ENCODE measurements around the gene PTPRM. TPM values are rescaled to one million over a fixed set of nuclear protein-coding genes. Genes with fewer than 3 reads are reported as not detected.

The PTPRM gene
- total RNA-seq, 2 donors from 2014 or later = 80.1 to 106 TPM

DNA sequence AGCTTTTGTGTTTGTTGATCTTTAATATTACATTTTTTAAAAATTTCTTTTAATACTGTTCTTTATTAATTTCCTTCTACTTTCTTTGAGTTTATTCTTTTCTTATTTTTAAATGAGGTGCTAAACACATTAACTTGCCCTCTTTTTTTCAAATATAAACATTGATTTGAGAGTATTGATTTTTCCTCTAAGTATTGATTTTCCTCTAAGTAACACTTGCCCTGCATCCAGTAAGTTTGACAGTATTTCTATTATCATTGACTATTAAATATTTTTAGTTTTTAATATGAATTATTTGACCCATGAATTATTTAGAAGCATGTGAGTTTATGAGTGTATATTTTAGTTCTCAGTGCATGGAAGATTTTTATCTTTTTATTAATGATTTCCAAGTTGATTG is 705.1 kb downstream of the PTPRM start:
- TF ChIP-seq, protein P1, sequence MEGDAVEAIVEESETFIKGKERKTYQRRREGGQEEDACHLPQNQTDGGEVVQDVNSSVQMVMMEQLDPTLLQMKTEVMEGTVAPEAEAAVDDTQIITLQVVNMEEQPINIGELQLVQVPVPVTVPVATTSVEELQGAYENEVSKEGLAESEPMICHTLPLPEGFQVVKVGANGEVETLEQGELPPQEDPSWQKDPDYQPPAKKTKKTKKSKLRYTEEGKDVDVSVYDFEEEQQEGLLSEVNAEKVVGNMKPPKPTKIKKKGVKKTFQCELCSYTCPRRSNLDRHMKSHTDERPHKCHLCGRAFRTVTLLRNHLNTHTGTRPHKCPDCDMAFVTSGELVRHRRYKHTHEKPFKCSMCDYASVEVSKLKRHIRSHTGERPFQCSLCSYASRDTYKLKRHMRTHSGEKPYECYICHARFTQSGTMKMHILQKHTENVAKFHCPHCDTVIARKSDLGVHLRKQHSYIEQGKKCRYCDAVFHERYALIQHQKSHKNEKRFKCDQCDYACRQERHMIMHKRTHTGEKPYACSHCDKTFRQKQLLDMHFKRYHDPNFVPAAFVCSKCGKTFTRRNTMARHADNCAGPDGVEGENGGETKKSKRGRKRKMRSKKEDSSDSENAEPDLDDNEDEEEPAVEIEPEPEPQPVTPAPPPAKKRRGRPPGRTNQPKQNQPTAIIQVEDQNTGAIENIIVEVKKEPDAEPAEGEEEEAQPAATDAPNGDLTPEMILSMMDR (IDR thresholded peaks at IDR 0.05) = no peak
- no peak for DNase-seq (ENCODE audit: low spot score)
- H3K27ac ChIP-seq = no peak overlapping the region
- no peaks in the 10 kb centered on the region for H3K36me3 ChIP-seq
- H3K9me3 ChIP-seq = no peaks in the 10 kb centered on the region
- no peaks in the 10 kb centered on the region for H3K27me3 ChIP-seq
- H3K4me1 ChIP-seq = no peaks in the 10 kb centered on the region
- H3K4me3 ChIP-seq = no peak overlapping the region

DNA sequence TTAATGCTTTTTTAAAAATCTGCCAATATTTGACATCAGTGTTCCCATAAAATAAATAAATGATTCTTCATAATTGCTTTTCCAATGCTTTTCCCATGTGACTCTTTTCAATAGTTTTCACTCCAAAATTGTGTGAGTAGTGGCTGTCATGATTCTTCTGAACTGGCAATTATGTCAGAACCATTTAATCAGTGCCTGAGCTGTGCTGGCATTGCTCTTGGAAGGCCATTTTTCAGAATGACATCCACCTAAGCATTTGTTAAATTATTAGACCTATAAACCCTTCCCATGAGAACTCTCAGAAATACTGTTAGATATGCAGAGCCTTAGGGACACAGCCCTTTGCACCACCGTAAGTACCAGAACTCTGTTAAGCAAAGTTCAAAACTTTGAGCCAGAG is 707.3 kb downstream of the PTPRM start:
- Histone ChIP-seq H3K36me3 (no peaks in the 10 kb centered on the region), H3K27me3 (no peaks in the 10 kb centered on the region), H3K4me3 (no peak overlapping the region), H3K9me3 (no peaks in the 10 kb centered on the region), H3K4me1 (no peaks in the 10 kb centered on the region), H3K27ac (no peak overlapping the region)
- no peak for DNase-seq (ENCODE audit: low spot score)
- TF ChIP-seq, protein P1 (IDR thresholded peaks at IDR 0.05) = no peak

DNA sequence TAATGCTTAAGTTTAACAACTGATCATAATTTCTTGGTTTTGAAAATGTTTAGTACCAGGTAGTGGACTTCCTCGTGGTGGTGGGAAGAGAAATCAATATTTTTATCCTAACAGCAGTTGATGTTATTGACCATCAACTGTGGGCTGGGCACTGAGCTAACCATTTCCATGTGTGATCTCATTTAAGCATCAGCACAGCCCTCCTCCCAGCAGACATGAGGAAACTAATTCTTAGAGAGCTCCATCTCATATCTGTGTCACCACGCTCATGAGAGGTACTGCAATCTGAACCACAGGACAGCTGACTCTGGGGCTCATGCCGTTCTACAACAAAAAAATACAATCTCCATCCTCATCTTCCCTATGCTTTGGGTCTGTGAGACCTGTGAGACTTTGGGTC is 709.3 kb downstream of the PTPRM start:
- Histone ChIP-seq H3K27ac (no peak overlapping the region), H3K27me3 (no peaks in the 10 kb centered on the region), H3K9me3 (no peaks in the 10 kb centered on the region), H3K4me3 (no peak overlapping the region), H3K36me3 (no peaks in the 10 kb centered on the region), H3K4me1 (no peaks in the 10 kb centered on the region)
- TF ChIP-seq, protein P1 (IDR thresholded peaks at IDR 0.05) = no peak
- no peak for DNase-seq (ENCODE audit: low spot score)

DNA sequence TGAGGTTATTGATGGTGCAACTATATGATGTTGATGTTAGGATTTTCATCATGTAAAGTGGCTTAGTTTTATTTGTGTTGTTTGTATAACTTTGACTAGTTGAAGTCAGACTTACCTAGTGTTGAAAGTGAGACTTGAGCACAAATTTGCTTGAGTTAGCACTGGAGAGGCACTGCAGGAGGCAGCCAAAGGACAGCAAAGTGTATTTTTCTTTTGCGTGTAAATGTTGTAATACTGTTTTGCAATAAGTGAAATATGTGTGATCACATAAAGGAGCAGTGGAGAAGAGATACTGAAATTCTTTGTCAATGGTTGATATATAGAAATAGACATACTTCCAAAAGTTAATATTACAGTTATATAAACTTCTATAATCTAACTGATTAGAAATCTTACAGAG is 710.2 kb downstream of the PTPRM start:
- DNase-seq (ENCODE audit: low spot score) = no peak
- Histone ChIP-seq H3K27ac (no peak overlapping the region), H3K4me3 (no peak overlapping the region), H3K36me3 (no peaks in the 10 kb centered on the region), H3K9me3 (no peaks in the 10 kb centered on the region), H3K4me1 (no peaks in the 10 kb centered on the region), H3K27me3 (no peaks in the 10 kb centered on the region)
- TF ChIP-seq, protein P1 (IDR thresholded peaks at IDR 0.05) = no peak

DNA sequence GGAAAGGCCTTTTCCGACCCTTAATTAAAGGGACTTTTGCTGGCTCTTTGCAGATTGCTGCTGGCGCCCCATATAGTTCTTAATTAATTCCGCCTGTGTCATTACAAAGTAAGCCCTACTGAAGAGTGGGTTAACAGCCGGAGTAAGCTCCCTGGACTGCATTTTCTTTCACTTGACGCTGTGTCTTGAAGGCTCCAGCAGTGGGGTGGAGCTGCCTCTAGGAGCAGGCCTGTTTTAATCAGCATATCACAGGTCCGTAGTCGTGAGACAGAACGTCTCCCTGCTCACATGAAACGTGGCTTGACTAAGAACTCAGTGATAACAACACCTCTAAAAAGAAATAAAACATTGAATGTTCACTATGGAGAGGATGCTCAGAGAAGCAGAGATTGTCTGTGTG is 712.2 kb downstream of the PTPRM start:
- H3K36me3 ChIP-seq = no peaks in the 10 kb centered on the region

More for the DNA sequence above, 712.2 kb downstream of the PTPRM start:
- Histone ChIP-seq H3K9me3 (no peaks in the 10 kb centered on the region), H3K4me3 (no peak overlapping the region), H3K27ac (no peak overlapping the region), H3K27me3 (no peaks in the 10 kb centered on the region), H3K4me1 (no peaks in the 10 kb centered on the region)
- TF ChIP-seq, protein P1 (IDR thresholded peaks at IDR 0.05) = no peak
- DNase-seq (ENCODE audit: low spot score) = peak; percentile 11

All from right atrium auricular region (tissue), 2 donors.